GM21528 (cell line): ENCODE measurements around the gene NAP1L1.

Source experiments
- ATAC-seq: cut with Tn5 transposase; IDR thresholded peaks from one replicate; pipeline ENCODE4 v1.9.1; 2021; ENCODE audit warnings: mild to moderate bottlenecking, moderate library complexity; ENCODE audit not compliant: unreplicated experiment, low FRiP score

The NAP1L1 gene

GRCh38 chr12:76084863-76085519 lies 506 bp upstream of the NAP1L1 start:
- peak; percentile 66 for ATAC-seq

- no peak for ATAC-seq
Observed at GRCh38 chr12:76083246-76083903, 1.1 kb downstream of the NAP1L1 start.

DNA sequence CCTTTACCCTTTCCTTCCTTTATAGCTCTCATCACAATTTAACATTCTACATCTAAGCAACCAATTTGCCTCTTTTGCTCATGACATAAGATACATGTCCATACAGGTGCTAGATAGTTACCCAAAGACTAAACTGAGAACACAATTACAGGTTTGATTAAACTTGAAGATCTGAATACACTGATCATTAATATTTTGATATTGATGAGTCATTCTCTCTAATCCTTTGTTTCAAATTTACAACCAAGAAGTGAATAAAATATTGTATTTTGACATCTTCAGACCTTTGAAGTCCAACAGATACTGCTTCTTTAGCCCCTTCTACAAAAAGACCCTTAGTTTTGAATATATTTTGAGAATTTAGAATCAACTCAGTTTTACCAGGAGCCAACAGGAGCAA lies 2.6 kb downstream of the NAP1L1 start:
- ATAC-seq = no peak

GRCh38 chr12:76080729-76081415 lies 3.6 kb downstream of the NAP1L1 start:
- ATAC-seq = no peak

- ATAC-seq = no peak
Observed at GRCh38 chr12:76080017-76080728, 4.3 kb downstream of the NAP1L1 start.

DNA sequence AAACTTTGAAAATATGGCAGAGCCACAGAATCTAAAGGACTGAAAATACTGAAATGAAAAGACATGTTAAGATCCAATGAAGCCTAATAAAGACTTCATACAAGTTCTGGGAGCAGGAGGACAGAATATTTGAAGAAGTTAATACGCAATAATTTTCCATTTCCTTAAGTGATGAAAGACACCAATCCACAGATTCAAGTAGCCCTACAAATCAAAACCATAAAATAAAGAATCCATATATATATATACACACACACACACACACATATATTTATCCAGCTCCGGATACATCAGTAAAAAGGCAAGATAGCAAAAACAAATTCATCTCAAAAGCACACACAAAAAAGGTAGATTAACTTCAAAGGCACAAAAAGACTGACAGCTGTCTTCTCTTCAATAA lies 5.7 kb downstream of the NAP1L1 start:
- no peak for ATAC-seq

DNA sequence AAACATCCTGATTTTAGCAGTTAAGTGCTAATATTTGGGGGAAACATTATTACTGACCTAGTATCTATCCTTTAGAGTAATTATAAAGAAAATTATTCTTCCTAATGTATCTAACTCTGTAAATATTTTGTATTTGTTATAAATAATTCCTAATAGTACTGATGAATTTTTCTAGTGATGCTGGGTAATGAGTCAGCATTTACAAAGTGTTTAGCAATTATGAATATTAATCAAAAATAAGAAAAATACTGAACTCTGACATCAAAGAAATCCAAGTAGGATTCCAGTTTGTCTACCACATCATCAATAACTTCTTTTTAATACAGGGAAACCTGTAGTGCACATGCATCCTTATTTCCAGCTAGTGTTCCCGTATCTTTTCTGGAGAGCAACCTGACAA lies 9.0 kb downstream of the NAP1L1 start:
- ATAC-seq = no peak

DNA sequence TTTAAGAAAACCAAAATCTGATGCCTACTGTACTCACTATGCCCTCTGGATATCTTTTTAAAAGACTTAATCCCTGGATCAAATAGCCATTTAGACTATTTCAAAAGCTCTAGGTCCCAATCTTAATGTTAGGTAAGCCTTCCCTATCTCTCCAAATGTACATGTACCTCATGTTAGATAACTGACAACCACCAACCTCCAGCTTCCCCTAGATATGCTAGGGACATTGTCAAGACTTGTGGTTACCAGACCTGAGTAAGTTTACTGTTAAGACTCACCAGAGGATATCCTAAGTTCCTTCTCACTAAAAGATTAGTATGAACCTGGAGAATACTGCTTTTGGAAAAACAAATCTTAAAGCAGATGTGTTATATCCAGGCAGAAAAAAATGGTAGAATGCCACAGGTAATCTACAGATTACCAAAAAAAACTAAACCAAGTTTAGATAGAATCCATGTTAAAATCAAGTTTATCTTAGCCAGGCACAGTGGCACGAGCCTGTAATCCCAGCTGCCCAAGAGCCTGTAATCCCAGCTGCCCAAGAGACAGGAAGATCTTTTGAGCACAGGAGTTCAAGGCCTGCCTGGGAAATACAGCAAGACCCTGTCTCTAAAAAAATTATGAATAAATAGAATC lies 9.7 kb downstream of the NAP1L1 start:
- ATAC-seq = no peak

- no peak for ATAC-seq
Observed at GRCh38 chr12:76073561-76073960, 10.9 kb downstream of the NAP1L1 start.

- ATAC-seq = no peak
Observed at GRCh38 chr12:76072568-76072967, 11.9 kb downstream of the NAP1L1 start.

DNA sequence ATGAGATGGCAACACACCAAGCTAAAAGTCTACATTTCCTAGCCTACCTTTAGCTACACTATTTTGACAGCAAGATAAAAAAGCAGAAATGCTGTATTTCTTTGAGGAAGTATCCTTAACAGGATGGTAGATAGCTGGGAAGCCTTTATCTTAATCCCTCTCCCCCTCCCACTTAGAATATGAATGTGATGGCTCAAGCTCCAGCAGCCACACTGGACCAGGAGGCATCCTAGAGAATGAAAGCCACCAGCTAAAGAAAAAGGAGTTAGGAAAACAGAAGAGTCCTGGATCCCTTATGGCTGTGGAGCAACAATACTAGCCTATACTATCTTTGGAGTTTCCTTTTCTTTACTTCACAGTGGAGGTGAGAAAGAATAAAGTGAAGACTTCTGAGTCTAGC lies 15.1 kb downstream of the NAP1L1 start:
- no peak for ATAC-seq

DNA sequence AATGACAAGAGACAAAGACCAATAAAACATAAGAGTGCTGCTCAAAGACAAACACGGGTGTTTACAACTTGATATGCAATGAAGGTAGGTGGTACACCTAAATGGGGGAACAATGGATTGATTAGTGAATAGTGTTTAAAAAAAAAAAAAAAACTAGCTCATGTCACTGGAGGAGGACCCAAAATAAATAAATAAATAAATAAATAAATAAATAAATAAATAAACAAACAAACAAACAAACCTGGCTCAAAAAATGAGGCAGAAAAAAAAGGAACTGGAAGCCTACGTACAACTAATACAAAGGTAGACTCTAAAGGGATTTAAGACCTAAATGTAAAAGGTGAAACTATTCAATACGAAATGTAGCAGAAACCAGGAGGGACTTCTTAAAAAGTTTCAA lies 18.6 kb downstream of the NAP1L1 start:
- ATAC-seq = no peak

DNA sequence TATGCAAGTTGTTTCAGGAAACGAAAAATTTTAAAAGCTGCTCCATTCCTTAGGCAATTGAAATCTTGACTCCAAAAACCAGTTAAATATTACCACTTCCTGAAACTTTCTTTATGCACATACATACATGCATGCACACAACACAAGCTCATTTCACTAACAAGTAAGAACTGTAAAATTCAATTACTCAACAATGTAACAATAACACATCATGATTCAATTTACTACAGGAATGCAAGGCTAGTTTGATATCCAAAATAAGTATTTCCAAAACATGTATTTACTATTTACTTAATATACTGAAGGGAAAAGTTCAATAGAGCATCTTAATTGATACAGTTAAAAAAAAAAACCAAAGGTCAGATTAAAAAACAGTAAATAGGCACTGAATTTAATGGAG lies 19.6 kb downstream of the NAP1L1 start:
- ATAC-seq = no peak

DNA sequence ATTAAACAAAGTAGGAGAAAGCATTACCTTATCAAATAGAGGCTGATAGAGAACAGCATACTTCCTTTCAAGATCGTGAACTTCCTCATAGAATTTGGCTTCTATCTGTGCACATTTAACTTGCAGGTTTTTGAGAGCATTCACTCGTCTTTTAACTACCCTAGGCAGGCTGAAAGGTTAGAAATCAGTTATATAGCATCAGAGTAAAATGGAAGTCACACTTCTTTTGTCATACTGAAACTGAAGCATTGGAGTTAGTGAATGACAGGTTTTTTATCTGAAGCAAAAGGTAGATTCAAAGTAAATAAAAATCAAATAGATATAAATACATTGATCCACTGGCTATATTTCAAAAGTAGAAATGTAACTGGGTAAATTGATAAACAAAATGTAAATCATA lies 24.4 kb downstream of the NAP1L1 start:
- ATAC-seq = no peak

- ATAC-seq = no peak
Observed at GRCh38 chr12:76057326-76057725, 27.2 kb downstream of the NAP1L1 start.

GRCh38 chr12:76055393-76055792 lies 29.1 kb downstream of the NAP1L1 start:
- ATAC-seq = no peak

- no peak for ATAC-seq
Observed at GRCh38 chr12:76049575-76050251, 34.8 kb downstream of the NAP1L1 start.

DNA sequence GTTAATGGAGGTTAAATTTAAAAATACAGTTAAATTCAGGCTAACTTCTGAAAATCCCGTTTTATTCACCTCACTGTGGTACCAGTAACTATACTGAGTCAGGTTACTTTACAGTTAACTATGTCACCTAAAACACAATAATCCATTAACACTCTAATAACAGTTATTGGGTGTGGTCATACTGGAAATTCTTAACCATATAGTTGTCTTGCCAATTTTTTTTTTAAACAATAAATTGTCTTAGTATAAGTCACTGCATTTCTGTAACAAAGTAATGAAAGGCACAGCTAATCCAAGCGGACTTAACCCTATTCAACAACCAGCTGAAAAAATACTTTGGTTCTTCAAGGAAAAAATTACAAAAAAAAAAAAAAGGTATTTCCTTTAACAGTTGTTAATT lies 36.7 kb downstream of the NAP1L1 start:
- ATAC-seq = no peak

- no peak for ATAC-seq
Observed at GRCh38 chr12:76047060-76047459, 37.4 kb downstream of the NAP1L1 start.

- ATAC-seq = no peak
Observed at GRCh38 chr12:76043377-76043776, 41.1 kb downstream of the NAP1L1 start.
